SK-MEL-5 (cell line): Measurements from ENCODE around the gene HECA. TPM values are rescaled to one million over a fixed set of nuclear protein-coding genes. Genes with fewer than 3 reads are reported as not detected.
A peak's percentile ranks its signal among the peaks of the same experiment; 100 is the strongest.
"Not testable (repeated sequence)": the region's sequence is repeated elsewhere in the genome, so short reads cannot be mapped to it uniquely, and the experiment has no call there.

Experiments used
- DNase-seq: peaks from one replicate; pipeline ENCODE4 v3.0.0-alpha.2; 2016; ENCODE audit warnings: low read depth, low spot score
- in situ Hi-C: cut with HindIII; loops from 2 replicates; pipeline ENCODE4 v1.10.0; 2016; ENCODE audit warnings: low sequenced_read_pairs, high pct_unique_total_duplicates, low pct_unique_long_range_greater_than_20kb
- total RNA-seq: library from RNA; depleted of rRNA; stranded (reverse); fragments of >200 nt; shearing (Covaris generic); gene quantifications from 2 replicates; pipeline ENCODE4 v1.2.3, GENCODE V29; 2014

The HECA gene
- total RNA-seq, 1 experiment from 2014 or later, result 5.9 TPM

DNA sequence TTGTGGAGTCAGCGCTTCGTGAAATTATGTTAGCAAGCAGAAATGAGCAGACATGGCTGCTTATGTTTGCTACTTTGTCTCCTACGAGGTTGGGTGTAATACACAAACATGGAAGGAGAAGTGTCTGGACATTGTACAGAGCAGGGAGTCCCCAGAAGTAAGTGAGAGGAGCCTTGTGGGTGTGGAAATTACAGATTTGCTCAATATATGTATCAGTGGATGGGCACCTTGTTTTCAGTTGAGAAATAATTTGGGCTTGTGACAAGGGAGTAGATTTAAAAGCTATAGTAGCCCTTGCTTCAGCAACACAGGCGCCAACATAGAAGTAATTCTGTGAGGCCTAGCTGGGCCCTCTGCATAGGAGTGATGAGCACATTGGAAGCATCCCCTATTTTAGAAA lies 49.2 kb downstream of the HECA start:
- in situ Hi-C loops, result no loop called here
- no peak for DNase-seq

DNA sequence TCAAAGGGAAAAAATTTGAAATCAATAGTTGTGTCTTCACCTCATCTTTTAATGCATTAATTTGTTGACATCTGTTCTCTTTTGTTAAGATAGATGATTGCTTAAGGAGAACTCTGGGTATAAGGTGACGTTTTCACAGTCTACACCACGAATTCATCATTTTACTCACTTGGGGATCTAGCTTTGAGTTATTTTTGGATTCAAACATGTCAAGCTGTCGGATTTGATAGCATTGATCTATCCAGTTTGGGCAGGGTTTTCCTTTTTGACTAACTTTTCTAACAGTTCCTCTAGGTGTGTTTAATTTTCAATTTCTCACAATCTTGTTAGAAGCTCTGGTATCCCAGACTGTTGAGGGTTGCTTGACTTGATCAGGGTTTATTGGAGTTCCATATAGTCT lies 49.6 kb downstream of the HECA start:
- no peak for DNase-seq

DNA sequence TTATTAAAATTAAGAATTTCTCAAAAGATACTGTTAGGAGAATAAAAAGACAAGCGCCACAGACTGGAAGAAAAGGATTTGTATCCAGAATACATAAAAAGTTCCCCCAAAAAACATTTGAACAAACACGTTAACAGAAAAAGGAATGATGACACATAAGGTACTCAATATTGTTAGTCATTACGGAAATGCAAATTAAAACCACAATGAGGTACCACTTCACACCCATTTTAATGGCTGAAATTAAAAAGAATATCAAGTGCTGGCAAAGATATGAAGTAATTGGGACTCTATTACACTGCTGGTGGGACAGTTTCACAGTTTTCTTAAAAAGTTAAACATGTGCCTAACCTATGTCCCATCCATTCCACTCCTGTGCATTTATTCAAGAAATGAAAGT lies 51.4 kb downstream of the HECA start:
- DNase-seq, result no peak
- in situ Hi-C loops, result no loop called here

More for the DNA sequence above, 49.6 kb downstream of the HECA start:
- in situ Hi-C loops, result no loop called here

GRCh38 chr6:139186692-139187091 lies 51.8 kb downstream of the HECA start:
- no peak for DNase-seq
- in situ Hi-C loops, result no loop called here

DNA sequence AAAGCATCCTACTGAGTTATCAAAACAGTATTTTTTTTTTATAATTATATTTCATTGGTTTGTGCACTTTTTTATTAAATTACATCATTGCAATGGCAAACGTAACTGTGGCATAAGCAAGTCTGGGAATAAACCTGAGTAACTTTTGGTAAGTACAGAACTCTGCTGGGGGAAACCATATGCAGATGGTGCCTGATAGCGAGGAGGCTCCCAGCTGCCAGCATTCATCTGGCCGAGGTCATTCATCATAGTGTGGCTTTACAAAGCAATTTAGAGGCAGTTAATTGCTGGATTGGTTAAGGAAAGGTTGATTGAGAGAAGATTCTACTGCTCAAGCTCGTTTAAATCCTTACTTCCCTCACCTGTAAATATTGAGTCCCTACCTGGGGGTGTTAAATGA lies 52.6 kb downstream of the HECA start:
- in situ Hi-C loops, result no loop called here

GRCh38 chr6:139189665-139190064 lies 54.8 kb downstream of the HECA start:
- DNase-seq, result no peak
- in situ Hi-C loops, result no loop called here

More for the DNA sequence above, 52.6 kb downstream of the HECA start:
- no peak for DNase-seq

DNA sequence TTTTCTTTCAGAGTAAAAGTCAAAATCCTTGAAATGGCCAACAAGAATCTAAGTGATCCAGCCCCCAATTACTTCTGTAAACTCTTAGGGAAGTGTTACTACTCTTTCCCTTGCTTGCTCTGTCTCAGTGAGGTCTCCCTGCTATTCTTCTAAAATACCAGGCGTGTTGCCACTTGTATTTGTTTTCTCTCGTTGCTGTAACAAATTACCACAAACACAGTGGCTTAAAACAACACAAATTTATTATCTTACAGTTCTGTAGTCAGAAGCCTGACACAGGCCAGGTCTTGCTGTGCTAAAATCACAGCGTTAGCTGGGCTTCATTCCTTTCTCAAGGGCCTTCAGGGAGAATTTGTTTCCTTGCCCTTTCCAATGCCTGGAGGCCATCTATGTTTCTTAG lies 59.9 kb downstream of the HECA start:
- no peak for DNase-seq
- in situ Hi-C loops, result no loop called here

- in situ Hi-C loops, result no loop called here
- DNase-seq, result no peak
These were observed 63.8 kb downstream of the HECA start for GRCh38 chr6:139198529-139199288.

- in situ Hi-C loops, result no loop called here
These were observed 66.5 kb downstream of the HECA start for GRCh38 chr6:139201378-139201777.

GRCh38 chr6:139204978-139205377 lies 70.1 kb downstream of the HECA start:
- no peak for DNase-seq
- in situ Hi-C loops, result no loop called here

More at GRCh38 chr6:139201378-139201777, 66.5 kb downstream of the HECA start:
- DNase-seq, result no peak

- DNase-seq, result no peak
- in situ Hi-C loops, result no loop called here
These were observed 71.0 kb downstream of the HECA start for GRCh38 chr6:139205843-139206242.

- DNase-seq, in situ Hi-C loops: not testable (repeated sequence)
These were observed 75.9 kb downstream of the HECA start for GRCh38 chr6:139210766-139211165.

GRCh38 chr6:139212460-139212859 lies 77.6 kb downstream of the HECA start:
- DNase-seq, in situ Hi-C loops: not testable (repeated sequence)

DNA sequence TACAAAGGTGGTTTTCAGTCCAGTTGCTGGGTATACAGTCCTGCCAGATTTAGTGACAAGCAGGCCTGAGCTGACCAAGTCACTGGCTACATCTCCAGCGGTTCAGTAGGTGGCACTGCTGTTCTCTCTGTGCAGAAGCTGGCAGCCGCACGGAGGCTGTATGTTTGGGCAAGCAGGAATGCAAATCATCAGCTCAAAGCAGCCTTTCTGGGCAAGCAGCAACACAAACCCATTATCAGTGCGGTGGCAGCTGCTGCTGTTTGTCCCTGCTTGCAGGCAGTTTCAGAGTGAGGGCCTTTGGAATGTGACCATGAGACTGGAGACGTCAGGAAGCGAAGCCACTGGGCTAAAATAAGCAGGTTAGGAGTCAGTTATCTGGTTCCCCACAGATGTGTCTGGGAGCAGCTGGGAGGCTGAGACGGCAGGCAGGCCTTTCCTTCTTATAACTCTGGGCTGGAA lies 84.4 kb downstream of the HECA start:
- peak; percentile 89 for DNase-seq
- in situ Hi-C loops, result no loop called here

- in situ Hi-C loops, result no loop called here
- no peak for DNase-seq
These were observed 84.9 kb downstream of the HECA start for GRCh38 chr6:139219746-139220145.

DNA sequence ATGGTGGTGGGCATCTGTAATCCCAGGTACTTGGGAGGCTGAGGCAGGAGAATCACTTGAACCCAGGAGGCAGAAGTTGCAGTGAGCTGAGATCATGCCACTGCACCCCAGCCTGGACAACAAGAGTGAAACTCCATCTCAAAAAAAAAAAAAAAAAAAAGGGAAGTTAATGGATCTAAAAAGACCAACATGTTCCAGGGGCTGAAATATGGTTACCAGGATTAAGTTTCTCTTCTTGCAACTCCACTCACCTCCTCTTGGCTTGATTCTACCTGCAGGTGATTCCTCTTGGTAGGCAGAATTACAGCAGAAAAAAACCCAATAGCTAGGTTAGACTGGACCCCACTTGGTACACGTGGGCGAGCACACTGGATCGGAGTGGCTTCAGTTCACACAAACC lies 93.5 kb downstream of the HECA start:
- in situ Hi-C loops, DNase-seq: not testable (repeated sequence)
